Ishikawa (cell line): ENCODE data around the gene WWTR1.

ENCODE experiments used
- CEBPB ChIP-seq: IDR thresholded peaks from 2 replicates; pipeline ENCODE4 v1.6.1; 2012
- CREB1 ChIP-seq: IDR thresholded peaks from 2 replicates; pipeline ENCODE4 v1.6.1; 2012; ENCODE audit warnings: low read depth
- EGR1 ChIP-seq: IDR thresholded peaks from 2 replicates; pipeline ENCODE4 v1.6.1; 2012
- EP300 ChIP-seq: IDR thresholded peaks from 2 replicates; pipeline ENCODE4 v1.6.1; 2012; ENCODE audit warnings: borderline replicate concordance
- FOXM1 ChIP-seq: IDR thresholded peaks from 2 replicates; pipeline ENCODE4 v1.6.1; 2012; ENCODE audit warnings: low read depth, borderline replicate concordance
- MAX ChIP-seq: IDR thresholded peaks from 2 replicates; pipeline ENCODE4 v1.6.1; 2012
- NFIC ChIP-seq: IDR thresholded peaks from 2 replicates; pipeline ENCODE4 v1.6.1; 2012
- RAD21 ChIP-seq: IDR thresholded peaks from 2 replicates; pipeline ENCODE4 v1.6.1; 2012; ENCODE audit warnings: low read depth
- REST ChIP-seq: IDR thresholded peaks from 2 replicates; pipeline ENCODE4 v1.6.1; 2012; ENCODE audit warnings: low read depth, mild to moderate bottlenecking
- TAF1 ChIP-seq: IDR thresholded peaks from 2 replicates; pipeline ENCODE4 v1.6.1; 2012; ENCODE audit warnings: low read depth, mild to moderate bottlenecking
- TCF12 ChIP-seq: IDR thresholded peaks from 2 replicates; pipeline ENCODE4 v1.6.1; 2012; ENCODE audit warnings: low read depth
- TEAD4 ChIP-seq: IDR thresholded peaks from 2 replicates; pipeline ENCODE4 v1.6.1; 2012
- USF1 ChIP-seq: IDR thresholded peaks from 2 replicates; pipeline ENCODE4 v1.6.1; 2012
- YY1 ChIP-seq: IDR thresholded peaks from 2 replicates; pipeline ENCODE4 v1.6.1; 2012; ENCODE audit warnings: low read depth
- ZBTB7A ChIP-seq: IDR thresholded peaks from 2 replicates; pipeline ENCODE4 v1.6.1; 2012; ENCODE audit warnings: low read depth

WWTR1 gene

GRCh38 chr3:149618151-149619123, 39.4 kb downstream of the WWTR1 start:
- TF ChIP-seq MAX (no peak), ZBTB7A (no peak), RAD21 (no peak), REST (no peak), EGR1 (no peak), EP300 (no peak), TCF12 (no peak), CEBPB (no peak), YY1 (no peak), TAF1 (no peak), CREB1 (no peak), USF1 (no peak), FOXM1 (no peak), TEAD4 (no peak), NFIC (no peak)

- TF ChIP-seq YY1, result no peak
- no peak for TF ChIP-seq FOXM1
- no peak for TF ChIP-seq TAF1
- no peak for TF ChIP-seq REST
- no peak for TF ChIP-seq ZBTB7A
- no peak for TF ChIP-seq USF1
- no peak for TF ChIP-seq MAX
- TF ChIP-seq TCF12, result no peak
- no peak for TF ChIP-seq EGR1
- TF ChIP-seq RAD21, result no peak
- TF ChIP-seq CREB1, result no peak
- TF ChIP-seq NFIC, result no peak
- no peak for TF ChIP-seq CEBPB
- TF ChIP-seq EP300, result no peak
- TF ChIP-seq TEAD4, result no peak
Observed at GRCh38 chr3:149615731-149616221, 42.0 kb downstream of the WWTR1 start.

GRCh38 chr3:149613988-149614387, 43.8 kb downstream of the WWTR1 start:
- TF ChIP-seq NFIC (no peak), USF1 (no peak), MAX (no peak), TEAD4 (no peak), TAF1 (no peak), TCF12 (no peak), ZBTB7A (no peak), REST (no peak), CREB1 (no peak), EP300 (no peak)
